ENCODE measurements around the gene ACSS3.

Gene ACSS3

GRCh38 chr12:81303935-81304334 lies 226.1 kb downstream of the ACSS3 start:
- DNase-seq, result no peak

Measured in HCEC 1CT (cell line).